Fibroblast of lung (primary cell): ENCODE data around the gene SHC1. TPM values are rescaled to one million over a fixed set of nuclear protein-coding genes. Genes with fewer than 3 reads are reported as not detected.

Source experiments
- DNase-seq, 2 donors: peaks; one replicate each; pipeline versions ENCODE4 v3.0.0 to v3.0.0-alpha.2; 2010; ENCODE audit warnings: low read depth in 2 of 2
- H2AFZ ChIP-seq: 2 replicates; pipeline ENCODE4 v1.5.1; 2012; ENCODE audit warnings: low read length, control low read depth, inconsistent platforms
- H3K27ac ChIP-seq: 2 replicates; pipeline ENCODE4 v1.5.1; 2011; ENCODE audit warnings: low read length, control low read depth; ENCODE audit not compliant: insufficient read depth
- H3K27me3 ChIP-seq: 2 replicates; pipeline ENCODE4 v1.5.1; 2011; ENCODE audit warnings: mild to moderate bottlenecking, low read length; ENCODE audit not compliant: control insufficient read depth, insufficient read depth
- H3K36me3 ChIP-seq: 2 replicates; pipeline ENCODE4 v1.5.1; 2011; ENCODE audit warnings: low read length; ENCODE audit not compliant: control insufficient read depth, insufficient read depth
- H3K4me1 ChIP-seq: 2 replicates; pipeline ENCODE4 v1.5.1; 2011; ENCODE audit warnings: low read length; ENCODE audit not compliant: control insufficient read depth, insufficient read depth; ENCODE audit errors: extremely low read depth
- H3K4me2 ChIP-seq: 2 replicates; pipeline ENCODE4 v1.5.1; 2011; ENCODE audit warnings: low read length, control low read depth; ENCODE audit not compliant: insufficient read depth; ENCODE audit errors: extremely low read depth
- H3K4me3 ChIP-seq, 4 experiments: fragments of 200-600 bp in 1 of 4; sonication (generic) in 1 of 4; replicated peaks in 1 of 4; 2 replicates each; pipeline ENCODE4 v1.5.1; 2011 to 2016; ENCODE audit warnings: low read length in 4 of 4, low read depth in 3 of 4, mild to moderate bottlenecking in 3 of 4, control low read depth in 2 of 4, inconsistent platforms in 1 of 4, mixed read lengths in 1 of 4; ENCODE audit not compliant: insufficient read depth in 1 of 4; ENCODE audit errors: control extremely low read depth in 1 of 4
- H3K79me2 ChIP-seq: 2 replicates; pipeline ENCODE4 v1.5.1; 2012; ENCODE audit warnings: mild to moderate bottlenecking, low read length, inconsistent platforms; ENCODE audit not compliant: control insufficient read depth, insufficient read depth
- H3K9ac ChIP-seq: 2 replicates; pipeline ENCODE4 v1.5.1; 2011; ENCODE audit warnings: mild to moderate bottlenecking, low read length, control low read depth; ENCODE audit not compliant: insufficient read depth
- H3K9me3 ChIP-seq: 2 replicates; pipeline ENCODE4 v1.5.1; 2012; ENCODE audit warnings: low read depth, low read length; ENCODE audit not compliant: control insufficient read depth, insufficient read depth
- H4K20me1 ChIP-seq: 2 replicates; pipeline ENCODE4 v1.5.1; 2011; ENCODE audit warnings: low read length; ENCODE audit not compliant: control insufficient read depth, insufficient read depth; ENCODE audit errors: extremely low read depth
- CTCF ChIP-seq, 2 donors: IDR thresholded peaks in 1 of 2; conservative IDR thresholded peaks in 1 of 2; 1 replicate in 1 of 2; 2 replicates in 1 of 2; pipeline ENCODE4 v1.5.1; 2011 to 2012; ENCODE audit warnings: low read length in 2 of 2, control low read depth in 1 of 2, inconsistent platforms in 1 of 2, low read depth in 1 of 2, mild to moderate bottlenecking in 1 of 2
- EZH2 ChIP-seq: IDR thresholded peaks from 2 replicates; pipeline ENCODE4 v1.5.1; 2012; ENCODE audit warnings: low read length, control low read depth, mild to moderate bottlenecking; ENCODE audit errors: missing control alignments
- polyA plus RNA-seq, 2 donors: library from polyadenylated mRNA; depleted of rRNA in 1 of 2; stranded (reverse) in 1 of 2; unstranded in 1 of 2; fragments of >200 nt; gene quantifications; 2 replicates each; pipeline ENCODE4 v1.2.1, GENCODE V29; 2011 to 2012; ENCODE audit warnings: missing spikeins in 1 of 2
- total RNA-seq: library from RNA; depleted of rRNA; stranded (reverse); fragments of >200 nt; gene quantifications from 2 replicates; pipeline ENCODE4 v1.2.1, GENCODE V29; 2014

SHC1 gene
- total and polyA plus RNA-seq, 2 donors (not counting 1 experiment from before 2014, with no cell fraction given) = 245 to 277 TPM

DNA sequence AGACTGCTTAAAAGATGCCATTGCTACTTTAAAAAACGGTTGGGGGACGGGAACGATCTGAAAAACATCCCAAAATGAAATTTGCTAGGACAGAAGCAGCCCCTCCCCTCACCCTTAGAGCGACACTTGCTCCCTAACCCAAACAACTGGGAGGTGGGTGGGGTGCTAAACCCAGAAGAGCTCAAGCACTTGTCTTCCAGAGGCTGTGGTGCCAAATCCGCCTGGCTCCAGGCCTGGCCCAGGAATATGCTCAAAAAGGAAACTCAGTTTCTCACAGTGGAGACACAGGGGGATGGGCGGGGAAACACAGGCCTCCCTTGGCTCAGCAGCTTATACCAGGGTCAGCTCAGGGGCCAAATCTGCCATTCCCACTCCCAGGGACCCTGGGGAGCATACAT lies 14.0 kb downstream of the SHC1 start:
- H3K4me3 ChIP-seq = peak overlapping the region in 3 of 4 experiments; percentile 67 to 83 (median 77)

DNA sequence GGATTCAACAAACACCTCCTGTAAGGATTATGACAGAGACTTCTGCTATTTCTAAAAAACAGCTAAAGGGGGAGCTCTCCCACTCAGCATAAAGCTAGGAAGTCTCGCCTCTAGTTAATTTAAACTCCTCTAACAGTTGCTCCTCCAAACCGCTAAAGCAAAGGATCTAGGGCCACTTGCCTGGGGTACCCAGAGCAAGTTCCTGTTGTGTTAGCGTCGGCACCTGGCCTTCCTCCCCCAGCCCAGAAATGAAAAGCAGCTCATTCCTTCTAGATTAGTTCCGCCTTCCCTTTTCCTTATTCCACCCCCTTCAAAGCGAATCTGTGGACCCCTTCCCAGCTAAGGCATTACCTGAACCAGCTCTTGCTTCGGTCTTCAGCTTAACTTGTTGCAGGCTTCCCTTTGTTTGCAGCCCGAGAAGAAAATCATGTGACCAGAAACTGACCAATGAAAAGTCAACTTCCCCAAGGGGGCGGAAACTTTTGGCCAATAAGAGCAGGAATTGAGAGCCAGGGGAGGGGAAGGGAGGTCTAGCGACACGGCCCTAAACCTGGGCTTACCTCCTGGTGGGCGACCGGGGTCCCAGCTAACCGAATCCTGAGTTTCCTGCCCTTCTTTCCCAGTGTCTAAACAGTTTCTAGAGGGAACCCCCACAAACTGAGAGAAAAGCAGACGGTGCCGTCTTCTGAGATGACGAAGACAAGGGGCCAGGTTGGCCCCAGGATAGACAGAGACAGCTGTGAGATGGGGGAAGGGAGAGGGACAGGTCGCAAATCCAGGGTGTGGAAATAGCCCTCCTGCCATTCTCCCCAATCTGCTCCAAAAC lies 14.6 kb downstream of the SHC1 start, which contains the start of gene PBXIP1:
TSS of gene PBXIP1 (minus strand) at position 382 of the 826 bp plus-strand sequence. CDS start 2,378 bp downstream, outside the sequence.
- peak within 1 kb of the TSS; percentile 99 for H3K4me2 ChIP-seq
- H3K79me2 ChIP-seq = peaks cover 9% of the 10 kb centered on the region

More for the DNA sequence above, 14.0 kb downstream of the SHC1 start:
- Histone ChIP-seq H4K20me1 (no peaks in the 10 kb centered on the region), H3K27me3 (no peaks in the 10 kb centered on the region), H3K27ac (peak overlapping the region; percentile 81), H3K4me2 (peak overlapping the region; percentile 99), H3K79me2 (peaks cover 11% of the 10 kb centered on the region), H3K9me3 (no peaks in the 10 kb centered on the region), H3K9ac (no peak overlapping the region), H3K4me1 (peaks cover 16% of the 10 kb centered on the region), H2AFZ (peak overlapping the region; percentile 0), H3K36me3 (peaks cover 5% of the 10 kb centered on the region)
- TF ChIP-seq CTCF (conservative IDR thresholded peaks at IDR 0.05 in 1 of 2, IDR thresholded peaks at IDR 0.05 in 1 of 2; ENCODE audit: low read depth in 1 of 2, low read length in 2 of 2) (no peak), EZH2 (no peak)
- no peak for DNase-seq

More for the DNA sequence above, 14.6 kb downstream of the SHC1 start, which contains the start of gene PBXIP1:
- H3K27me3 ChIP-seq = no peaks in the 10 kb centered on the region
- H2AFZ ChIP-seq = peak within 1 kb of the TSS; percentile 66
- H3K9me3 ChIP-seq = no peaks in the 10 kb centered on the region
- peak within 1 kb of the TSS; percentile 73 for H3K9ac ChIP-seq
- peak within 1 kb of the TSS; percentile 59 to 83 (median 72) for H3K4me3 ChIP-seq
- TF ChIP-seq EZH2 (no peak), CTCF (conservative IDR thresholded peaks at IDR 0.05 in 1 of 2, IDR thresholded peaks at IDR 0.05 in 1 of 2; ENCODE audit: low read depth in 1 of 2, low read length in 2 of 2) (peak; percentile 42 to 44)
- peaks cover 5% of the 10 kb centered on the region for H3K36me3 ChIP-seq
- peak within 1 kb of the TSS; percentile 81 for H3K27ac ChIP-seq
- H3K4me1 ChIP-seq = peaks cover 16% of the 10 kb centered on the region
- no peaks in the 10 kb centered on the region for H4K20me1 ChIP-seq
- peak; percentile 86 to 89 for DNase-seq
